ENCODE results near the gene SMIM44.
A peak's percentile ranks its signal among the peaks of the same experiment; 100 is the strongest.
"Not testable (repeated sequence)": the region's sequence is repeated elsewhere in the genome, so short reads cannot be mapped to it uniquely, and the experiment has no call there.

The SMIM44 gene

GRCh38 chr19:3459089-3459881, 24.0 kb downstream of the SMIM44 start:
- no peaks in the 10 kb centered on the region for H3K9me3 ChIP-seq (ENCODE audit: low read length)
- H3K36me3 ChIP-seq (ENCODE audit: insufficient read depth, low read length), result peaks cover 23% of the 10 kb centered on the region
- peak overlapping the region; percentile 83 for H3K27ac ChIP-seq (ENCODE audit: low read depth, low read length)
- no peaks in the 10 kb centered on the region for H3K27me3 ChIP-seq (ENCODE audit: control insufficient read depth in 1 of 2, insufficient read depth in 2 of 2, low read length in 2 of 2)
- peaks cover 35% of the 10 kb centered on the region for H3K4me1 ChIP-seq (ENCODE audit: insufficient read depth, low read length)
- no peak overlapping the region for H3K4me3 ChIP-seq (ENCODE audit: low read depth in 1 of 2, low read length in 2 of 2)
- H3K9ac ChIP-seq (ENCODE audit: low read length), result peak overlapping the region; percentile 6

- Histone ChIP-seq H3K9me3 (ENCODE audit: low read length) (no peaks in the 10 kb centered on the region), H3K4me1 (ENCODE audit: insufficient read depth, low read length) (peaks cover 35% of the 10 kb centered on the region), H3K27ac (ENCODE audit: low read depth, low read length) (peak overlapping the region; percentile 83), H3K9ac (ENCODE audit: low read length) (peak overlapping the region; percentile 6), H3K36me3 (ENCODE audit: insufficient read depth, low read length) (peaks cover 30% of the 10 kb centered on the region), H3K4me3 (ENCODE audit: low read depth in 1 of 2, low read length in 2 of 2) (no peak overlapping the region), H3K27me3 (ENCODE audit: control insufficient read depth in 1 of 2, insufficient read depth in 2 of 2, low read length in 2 of 2) (no peaks in the 10 kb centered on the region)
These were observed 24.8 kb downstream of the SMIM44 start for GRCh38 chr19:3458229-3459088.

- Histone ChIP-seq H3K9me3 (ENCODE audit: low read length) (no peaks in the 10 kb centered on the region), H3K9ac (ENCODE audit: low read length) (peak overlapping the region; percentile 4), H3K4me3 (ENCODE audit: low read depth in 1 of 2, low read length in 2 of 2) (no peak overlapping the region), H3K36me3 (ENCODE audit: insufficient read depth, low read length) (peaks cover 36% of the 10 kb centered on the region), H3K27ac (ENCODE audit: low read depth, low read length) (peak overlapping the region; percentile 83), H3K27me3 (ENCODE audit: control insufficient read depth in 1 of 2, insufficient read depth in 2 of 2, low read length in 2 of 2) (no peaks in the 10 kb centered on the region), H3K4me1 (ENCODE audit: insufficient read depth, low read length) (peaks cover 35% of the 10 kb centered on the region)
These were observed 25.6 kb downstream of the SMIM44 start for GRCh38 chr19:3457528-3458228.

- Histone ChIP-seq H3K27ac (ENCODE audit: low read depth, low read length) (peak overlapping the region; percentile 83), H3K9ac (ENCODE audit: low read length) (no peak overlapping the region), H3K4me1 (ENCODE audit: insufficient read depth, low read length) (peaks cover 35% of the 10 kb centered on the region), H3K9me3 (ENCODE audit: low read length) (no peaks in the 10 kb centered on the region), H3K36me3 (ENCODE audit: insufficient read depth, low read length) (peaks cover 38% of the 10 kb centered on the region), H3K4me3 (ENCODE audit: low read depth in 1 of 2, low read length in 2 of 2) (no peak overlapping the region), H3K27me3 (ENCODE audit: control insufficient read depth in 1 of 2, insufficient read depth in 2 of 2, low read length in 2 of 2) (no peaks in the 10 kb centered on the region)
These were observed 26.2 kb downstream of the SMIM44 start for GRCh38 chr19:3456925-3457527.

GRCh38 chr19:3455960-3456601, 27.2 kb downstream of the SMIM44 start:
- H3K4me1 ChIP-seq (ENCODE audit: insufficient read depth, low read length), result peaks cover 38% of the 10 kb centered on the region
- no peak overlapping the region for H3K4me3 ChIP-seq (ENCODE audit: low read depth in 1 of 2, low read length in 2 of 2)
- H3K9me3 ChIP-seq (ENCODE audit: low read length), result no peaks in the 10 kb centered on the region
- H3K36me3 ChIP-seq (ENCODE audit: insufficient read depth, low read length), result peaks cover 40% of the 10 kb centered on the region
- H3K27me3 ChIP-seq (ENCODE audit: control insufficient read depth in 1 of 2, insufficient read depth in 2 of 2, low read length in 2 of 2), result no peaks in the 10 kb centered on the region
- H3K27ac ChIP-seq (ENCODE audit: low read depth, low read length), result peak overlapping the region; percentile 83
- no peak overlapping the region for H3K9ac ChIP-seq (ENCODE audit: low read length)

GRCh38 chr19:3455393-3455955, 27.8 kb downstream of the SMIM44 start:
- Histone ChIP-seq H3K4me3 (ENCODE audit: low read depth in 1 of 2, low read length in 2 of 2) (no peak overlapping the region), H3K36me3 (ENCODE audit: insufficient read depth, low read length) (peaks cover 44% of the 10 kb centered on the region), H3K9me3 (ENCODE audit: low read length) (no peaks in the 10 kb centered on the region), H3K4me1 (ENCODE audit: insufficient read depth, low read length) (peaks cover 38% of the 10 kb centered on the region), H3K9ac (ENCODE audit: low read length) (no peak overlapping the region), H3K27me3 (ENCODE audit: control insufficient read depth in 1 of 2, insufficient read depth in 2 of 2, low read length in 2 of 2) (no peaks in the 10 kb centered on the region), H3K27ac (ENCODE audit: low read depth, low read length) (no peak overlapping the region)

GRCh38 chr19:3454656-3455392, 28.4 kb downstream of the SMIM44 start:
- H3K9me3 ChIP-seq (ENCODE audit: low read length), result no peaks in the 10 kb centered on the region
- no peak overlapping the region for H3K4me3 ChIP-seq (ENCODE audit: low read depth in 1 of 2, low read length in 2 of 2)
- no peak overlapping the region for H3K9ac ChIP-seq (ENCODE audit: low read length)
- H3K27me3 ChIP-seq (ENCODE audit: control insufficient read depth in 1 of 2, insufficient read depth in 2 of 2, low read length in 2 of 2), result no peaks in the 10 kb centered on the region
- no peak overlapping the region for H3K27ac ChIP-seq (ENCODE audit: low read depth, low read length)
- H3K4me1 ChIP-seq (ENCODE audit: insufficient read depth, low read length), result peaks cover 34% of the 10 kb centered on the region
- peaks cover 45% of the 10 kb centered on the region for H3K36me3 ChIP-seq (ENCODE audit: insufficient read depth, low read length)

GRCh38 chr19:3453840-3454239, 29.4 kb downstream of the SMIM44 start:
- Histone ChIP-seq H3K4me1 (ENCODE audit: insufficient read depth, low read length) (peaks cover 24% of the 10 kb centered on the region), H3K36me3 (ENCODE audit: insufficient read depth, low read length) (peaks cover 52% of the 10 kb centered on the region), H3K27ac (ENCODE audit: low read depth, low read length) (no peak overlapping the region), H3K9me3 (ENCODE audit: low read length) (no peaks in the 10 kb centered on the region), H3K27me3 (ENCODE audit: control insufficient read depth in 1 of 2, insufficient read depth in 2 of 2, low read length in 2 of 2) (no peaks in the 10 kb centered on the region), H3K9ac (ENCODE audit: low read length) (no peak overlapping the region), H3K4me3 (ENCODE audit: low read depth in 1 of 2, low read length in 2 of 2) (no peak overlapping the region)

- not testable (repeated sequence) for H3K4me3 ChIP-seq (ENCODE audit: low read depth in 1 of 2, low read length in 2 of 2); H3K27ac ChIP-seq (ENCODE audit: low read depth, low read length); H3K9me3 ChIP-seq (ENCODE audit: low read length); H3K27me3 ChIP-seq (ENCODE audit: control insufficient read depth in 1 of 2, insufficient read depth in 2 of 2, low read length in 2 of 2); H3K9ac ChIP-seq (ENCODE audit: low read length)
- peaks cover 15% of the 10 kb centered on the region for H3K4me1 ChIP-seq (ENCODE audit: insufficient read depth, low read length)
- peaks cover 54% of the 10 kb centered on the region for H3K36me3 ChIP-seq (ENCODE audit: insufficient read depth, low read length)
These were observed 30.4 kb downstream of the SMIM44 start for GRCh38 chr19:3452942-3453214.

GRCh38 chr19:3452171-3452941, 30.9 kb downstream of the SMIM44 start:
- Histone ChIP-seq H3K27me3 (ENCODE audit: control insufficient read depth in 1 of 2, insufficient read depth in 2 of 2, low read length in 2 of 2) (no peaks in the 10 kb centered on the region), H3K36me3 (ENCODE audit: insufficient read depth, low read length) (peaks cover 54% of the 10 kb centered on the region), H3K4me1 (ENCODE audit: insufficient read depth, low read length) (peaks cover 10% of the 10 kb centered on the region), H3K27ac (ENCODE audit: low read depth, low read length) (no peak overlapping the region), H3K9me3 (ENCODE audit: low read length) (no peaks in the 10 kb centered on the region), H3K9ac (ENCODE audit: low read length) (no peak overlapping the region), H3K4me3 (ENCODE audit: low read depth in 1 of 2, low read length in 2 of 2) (no peak overlapping the region)
